HUES6 (cell line): ENCODE results near the gene RARRES2.
"Not testable (repeated sequence)": the region's sequence is repeated elsewhere in the genome, so short reads cannot be mapped to it uniquely, and the experiment has no call there.

Experiments used
- H3K27ac ChIP-seq: 2 replicates; pipeline ENCODE4 v1.7.0; 2013; ENCODE audit warnings: low read depth, mild to moderate bottlenecking, low read length, inconsistent platforms
- H3K27me3 ChIP-seq: 2 replicates; pipeline ENCODE4 v1.6.1; 2013; ENCODE audit warnings: low read length; ENCODE audit not compliant: control insufficient read depth, insufficient read depth
- H3K36me3 ChIP-seq: 2 replicates; pipeline ENCODE4 v1.6.1; 2013; ENCODE audit warnings: low read length; ENCODE audit not compliant: control insufficient read depth, insufficient read depth
- H3K4me1 ChIP-seq: 2 replicates; pipeline ENCODE4 v1.6.1; 2013; ENCODE audit warnings: low read length; ENCODE audit not compliant: control insufficient read depth, insufficient read depth
- H3K4me3 ChIP-seq: 2 replicates; pipeline ENCODE4 v1.5.1; 2013; ENCODE audit warnings: low read depth, low read length
- H3K9ac ChIP-seq: one replicate; pipeline ENCODE4 v1.6.1; 2013; ENCODE audit warnings: mild to moderate bottlenecking, low read length
- H3K9me3 ChIP-seq: 2 replicates; pipeline ENCODE4 v1.6.1; 2013; ENCODE audit warnings: low read depth, low read length; ENCODE audit not compliant: control insufficient read depth, insufficient read depth

Gene RARRES2

DNA sequence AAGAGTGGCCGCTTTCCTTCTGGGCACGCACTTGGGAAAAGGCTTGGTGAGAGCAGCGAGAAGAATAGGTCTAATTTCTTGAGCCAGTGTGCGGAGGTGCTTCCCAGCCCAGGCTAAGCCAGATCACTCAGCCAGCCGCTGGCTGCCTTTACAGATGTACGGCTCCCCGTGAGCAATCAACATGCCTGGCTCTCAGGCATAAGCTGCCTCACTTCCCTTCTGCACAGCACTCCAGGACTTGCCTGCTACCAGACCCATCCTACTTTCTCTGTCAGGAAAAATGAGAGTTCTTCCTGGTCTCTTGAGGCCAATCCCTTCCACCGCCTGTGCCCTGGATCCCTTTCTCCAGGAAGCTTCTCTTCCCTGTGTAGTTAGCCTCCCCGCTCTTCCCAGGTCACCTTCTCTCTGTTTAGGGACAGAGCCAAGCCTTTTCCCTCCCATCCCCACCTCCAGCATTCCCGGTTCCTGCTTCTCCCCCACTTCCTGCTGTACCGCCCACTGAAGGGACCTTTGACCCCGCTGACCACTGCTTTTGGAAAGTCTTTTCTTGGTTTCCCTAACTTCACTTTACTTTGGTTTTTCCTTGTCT, 17.0 kb downstream of the RARRES2 start:
- peaks cover 29% of the 10 kb centered on the region for H3K4me1 ChIP-seq
- no peaks in the 10 kb centered on the region for H3K9me3 ChIP-seq
- H3K27me3 ChIP-seq, result no peaks in the 10 kb centered on the region
- peak overlapping the region; percentile 85 for H3K4me3 ChIP-seq
- H3K36me3 ChIP-seq, result peaks cover 48% of the 10 kb centered on the region
- H3K27ac ChIP-seq, result no peak overlapping the region
- H3K9ac ChIP-seq, result peak overlapping the region; percentile 88

DNA sequence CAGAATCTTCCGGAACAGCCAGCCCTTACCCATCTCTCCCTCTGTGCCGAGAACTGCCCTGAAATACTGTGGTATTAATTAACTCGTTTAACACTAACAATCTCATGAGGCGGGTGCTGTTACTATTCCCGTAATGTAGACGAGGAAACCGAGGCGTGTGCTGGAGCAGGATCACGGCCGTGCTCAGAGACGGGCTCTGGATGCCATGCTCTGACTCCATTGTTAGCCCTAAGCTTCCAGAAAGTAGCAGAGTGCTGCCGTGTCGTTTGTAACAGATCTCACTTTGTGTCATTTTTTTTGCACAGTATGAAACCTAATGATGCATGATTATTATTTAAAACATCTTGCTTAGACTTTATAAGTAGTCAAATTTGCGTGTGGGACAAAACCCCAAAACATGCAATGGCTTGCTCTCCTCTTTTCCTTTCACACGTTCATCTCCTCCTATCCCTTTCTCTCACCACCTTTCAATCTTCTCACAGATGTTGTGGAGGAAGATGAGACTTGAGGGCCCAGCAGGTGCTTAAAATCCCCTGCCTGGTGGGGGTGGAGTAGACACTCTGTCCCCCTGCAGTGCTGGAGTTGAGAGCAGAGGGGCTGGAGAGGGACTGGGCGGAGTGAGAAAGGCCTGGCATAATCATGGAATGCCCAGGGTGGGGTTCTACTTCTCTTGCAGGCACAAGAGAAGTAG, 17.6 kb downstream of the RARRES2 start:
- peaks cover 23% of the 10 kb centered on the region for H3K4me1 ChIP-seq
- H3K27me3 ChIP-seq, result no peaks in the 10 kb centered on the region
- H3K4me3 ChIP-seq, result peak overlapping the region; percentile 85
- peak overlapping the region; percentile 88 for H3K9ac ChIP-seq
- H3K27ac ChIP-seq, result peak overlapping the region; percentile 67; the same call in 1 of the 2 replicates
- no peaks in the 10 kb centered on the region for H3K9me3 ChIP-seq
- peaks cover 42% of the 10 kb centered on the region for H3K36me3 ChIP-seq

DNA sequence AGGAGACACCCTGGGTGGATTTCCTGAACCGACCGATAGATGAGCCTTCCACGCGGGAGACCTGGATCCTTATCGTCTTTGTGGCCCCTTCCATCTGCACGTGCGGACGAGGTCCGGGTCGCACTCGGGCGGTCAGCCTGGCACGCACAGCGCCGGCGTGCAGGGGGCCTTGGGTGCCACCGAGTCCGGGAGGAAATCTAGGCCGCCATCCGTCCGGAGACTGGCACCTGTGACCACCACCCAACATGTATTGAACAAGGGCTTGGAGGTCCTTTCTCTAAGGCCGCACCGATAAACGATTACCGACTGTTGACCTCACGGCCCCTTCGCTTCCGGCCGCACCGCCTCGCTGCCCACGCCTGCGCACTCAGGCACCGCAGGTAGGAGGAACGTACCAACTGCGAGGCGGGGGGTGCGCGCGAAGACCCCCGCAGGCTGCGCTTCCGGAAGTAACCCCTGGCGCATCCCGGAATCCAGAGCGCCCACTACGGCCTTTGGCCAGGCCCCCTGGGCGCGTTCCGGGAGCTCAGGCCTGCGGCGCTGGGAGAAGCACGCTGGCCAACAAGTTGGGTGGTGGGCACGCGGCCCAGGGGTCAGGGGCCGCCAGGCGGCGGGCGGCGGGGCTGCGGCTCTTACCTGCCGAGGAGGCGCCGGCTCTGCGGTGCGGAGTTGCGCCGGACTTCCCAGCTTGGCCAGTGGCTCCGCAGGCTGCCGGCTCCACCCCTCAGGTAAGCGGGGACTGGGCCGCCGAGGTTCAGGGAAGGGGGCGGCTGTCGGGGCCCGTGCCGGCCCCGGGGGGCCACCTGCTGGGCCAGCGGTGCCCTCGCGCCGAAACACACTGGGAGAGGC, 18.4 kb downstream of the RARRES2 start, which contains the start of the genes ACTR3C and LRRC61:
Gene ACTR3C (minus strand): TSS at position 713 of the 849 bp plus-strand sequence. CDS start 28,249 bp downstream, outside the sequence.
Gene LRRC61 (plus strand): TSS at position 523 of the 849 bp plus-strand sequence. CDS start 13,507 bp downstream, outside the sequence.
- peaks cover 34% of the 10 kb centered on the region for H3K36me3 ChIP-seq
- H3K9ac ChIP-seq, result peak within 1 kb of the TSS; percentile 88

DNA sequence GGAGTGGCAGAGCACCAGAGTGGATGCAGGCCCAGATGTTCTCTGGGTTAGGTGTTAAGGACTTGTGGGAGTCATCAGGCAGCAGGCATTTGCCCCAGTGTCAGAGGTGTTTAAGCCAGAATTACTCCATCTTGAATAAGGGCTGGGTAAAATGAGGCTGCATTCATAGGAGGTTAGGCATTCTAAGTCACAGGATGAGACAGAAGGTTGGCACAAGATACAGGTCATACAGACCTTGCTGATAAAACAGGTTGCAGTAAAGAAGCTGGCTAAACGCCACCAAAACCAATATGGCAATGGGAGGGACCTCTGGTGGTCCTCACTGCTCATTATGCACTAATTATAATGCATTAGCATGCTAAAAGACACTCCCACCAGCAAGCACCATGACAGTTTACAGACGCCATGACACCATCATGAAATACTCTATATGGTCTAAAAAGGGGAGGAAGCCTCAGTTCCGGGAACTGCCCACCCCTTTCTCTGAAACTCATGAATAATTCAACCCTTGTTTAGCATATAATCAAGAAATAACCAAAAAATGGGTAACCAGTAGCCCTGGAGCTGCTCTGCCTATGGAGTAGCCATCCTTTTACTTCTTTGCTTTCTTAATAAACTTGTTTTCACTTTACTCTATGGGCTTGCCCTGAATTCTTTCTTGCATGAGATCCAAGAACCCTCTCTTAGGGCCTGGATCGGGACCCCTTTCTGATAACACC, 19.2 kb downstream of the RARRES2 start:
- no peaks in the 10 kb centered on the region for H3K27me3 ChIP-seq
- H3K27ac ChIP-seq, result peak overlapping the region; percentile 67; the same call in 1 of the 2 replicates
- peaks cover 31% of the 10 kb centered on the region for H3K4me1 ChIP-seq
- peaks cover 26% of the 10 kb centered on the region for H3K36me3 ChIP-seq
- no peaks in the 10 kb centered on the region for H3K9me3 ChIP-seq
- peak overlapping the region; percentile 88 for H3K9ac ChIP-seq
- peak overlapping the region; percentile 85 for H3K4me3 ChIP-seq

More for the DNA sequence above, 18.4 kb downstream of the RARRES2 start, which contains the start of the genes ACTR3C and LRRC61:
- peak within 1 kb of the TSS; percentile 67 for H3K27ac ChIP-seq
- H3K4me1 ChIP-seq, result peaks cover 24% of the 10 kb centered on the region
- peak within 1 kb of the TSS; percentile 85 for H3K4me3 ChIP-seq
- no peaks in the 10 kb centered on the region for H3K9me3 ChIP-seq
- H3K27me3 ChIP-seq, result no peaks in the 10 kb centered on the region

DNA sequence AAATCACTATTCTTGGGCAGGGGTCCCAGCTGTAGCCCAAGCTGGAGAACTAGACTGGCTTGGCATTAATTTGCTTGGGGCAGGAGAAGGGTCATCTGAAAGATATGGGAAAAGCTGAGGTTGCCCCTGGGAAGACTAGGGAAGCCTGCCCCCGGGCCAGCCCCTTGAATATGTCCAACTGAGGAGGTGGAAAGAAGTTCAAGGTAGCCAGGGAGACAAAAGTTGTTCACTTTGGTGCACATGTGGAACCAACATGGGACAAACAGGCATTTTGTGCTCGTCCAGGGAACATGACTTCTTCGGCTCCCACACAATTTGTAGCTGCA, 19.7 kb downstream of the RARRES2 start:
- no peak overlapping the region for H3K9ac ChIP-seq
- no peak overlapping the region for H3K4me3 ChIP-seq
- H3K4me1 ChIP-seq, result peaks cover 31% of the 10 kb centered on the region
- H3K9me3 ChIP-seq, result no peaks in the 10 kb centered on the region
- no peak overlapping the region for H3K27ac ChIP-seq
- H3K27me3 ChIP-seq, result no peaks in the 10 kb centered on the region
- H3K36me3 ChIP-seq, result peaks cover 21% of the 10 kb centered on the region

DNA sequence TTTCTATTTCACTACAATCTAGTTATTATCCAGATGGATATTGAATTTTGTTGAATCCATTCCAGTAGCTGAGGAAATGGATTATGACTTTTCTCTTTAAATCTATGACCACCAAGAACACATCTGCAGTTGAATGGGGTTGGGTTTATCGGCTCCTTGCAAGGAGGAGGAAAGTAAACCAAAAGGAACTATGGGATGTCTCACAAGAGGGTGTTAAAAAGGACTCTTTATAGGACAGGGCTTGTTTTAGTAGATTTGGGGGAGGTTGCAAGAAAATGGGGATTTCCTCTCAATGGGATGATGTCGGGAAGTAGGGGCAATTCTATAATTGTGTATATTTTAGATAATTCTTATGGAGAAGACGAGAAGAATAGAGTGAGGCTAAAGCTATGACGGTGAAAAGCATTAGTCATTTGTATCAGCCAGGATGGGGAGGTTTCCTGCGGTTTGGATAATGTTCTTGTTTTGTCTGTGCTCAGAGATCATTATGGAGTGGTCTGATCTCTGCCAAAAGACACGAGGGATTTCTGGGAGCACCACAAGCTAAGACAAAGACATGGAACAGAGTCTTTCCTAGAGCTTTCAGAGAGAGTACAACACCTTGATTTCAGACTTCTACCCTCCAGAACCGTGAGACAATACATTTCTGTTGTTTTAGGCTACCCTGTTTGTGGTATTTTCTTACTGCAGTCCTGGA, 23.5 kb downstream of the RARRES2 start:
- Histone ChIP-seq H3K27me3 (peaks cover 8% of the 10 kb centered on the region), H3K4me3 (no peak overlapping the region), H3K9me3 (no peaks in the 10 kb centered on the region), H3K9ac (no peak overlapping the region), H3K4me1 (peaks cover 30% of the 10 kb centered on the region), H3K27ac (no peak overlapping the region), H3K36me3 (no peaks in the 10 kb centered on the region)

DNA sequence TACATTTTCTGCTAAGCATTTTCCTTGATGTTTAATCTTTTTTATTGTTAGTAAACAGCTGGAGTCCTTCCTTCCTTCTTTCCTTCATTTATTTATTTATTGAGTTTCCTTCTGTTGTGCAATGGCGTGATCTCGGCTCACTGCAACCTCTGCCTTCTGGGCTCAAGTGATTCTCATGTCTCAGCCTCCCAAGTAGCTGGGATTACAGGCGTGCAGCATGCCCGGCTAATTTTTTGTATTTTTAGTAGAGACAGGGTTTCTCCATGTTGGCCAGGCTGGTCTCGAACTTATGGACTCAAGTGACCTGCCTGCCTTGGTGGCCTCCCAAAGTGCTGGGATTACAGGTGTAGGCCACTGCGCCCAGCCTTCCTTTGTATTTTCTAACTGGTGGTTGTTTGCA, 24.4 kb downstream of the RARRES2 start:
- H3K4me3 ChIP-seq, H3K9me3 ChIP-seq, H3K27ac ChIP-seq, H3K9ac ChIP-seq, H3K36me3 ChIP-seq: not testable (repeated sequence)
- Histone ChIP-seq H3K27me3 (peaks cover 14% of the 10 kb centered on the region), H3K4me1 (peaks cover 34% of the 10 kb centered on the region)

DNA sequence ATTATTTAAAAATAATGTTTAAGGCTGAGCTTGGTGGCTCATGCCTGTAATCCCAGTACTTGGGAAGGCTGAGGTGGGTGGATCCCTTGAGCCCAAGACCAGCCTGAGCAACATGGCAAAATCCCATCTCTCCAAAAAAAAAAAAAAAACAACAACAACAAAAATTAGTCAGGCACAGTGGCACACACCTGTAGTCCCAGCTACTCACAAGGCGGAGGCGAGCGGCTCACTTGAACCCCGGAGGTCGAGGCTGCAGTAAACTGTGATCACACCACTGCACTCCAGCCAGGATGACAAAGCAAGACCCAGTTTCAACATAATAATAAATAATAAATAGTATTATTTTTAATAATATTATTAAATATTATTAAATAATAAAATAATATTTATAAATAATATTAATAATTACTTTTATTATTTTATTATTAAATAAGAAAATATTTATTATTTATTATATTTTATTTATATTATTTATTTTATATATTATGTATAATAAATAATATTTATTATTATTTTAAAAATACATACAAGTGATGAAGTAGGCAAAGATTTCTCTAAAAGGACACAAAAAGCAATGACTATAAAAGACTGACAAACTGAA, 26.7 kb downstream of the RARRES2 start:
- H3K36me3 ChIP-seq, result no peaks in the 10 kb centered on the region
- no peaks in the 10 kb centered on the region for H3K9me3 ChIP-seq
- H3K4me3 ChIP-seq, result no peak overlapping the region
- H3K27ac ChIP-seq, result no peak overlapping the region
- H3K27me3 ChIP-seq, result peaks cover 37% of the 10 kb centered on the region
- peaks cover 38% of the 10 kb centered on the region for H3K4me1 ChIP-seq
- H3K9ac ChIP-seq, result no peak overlapping the region

DNA sequence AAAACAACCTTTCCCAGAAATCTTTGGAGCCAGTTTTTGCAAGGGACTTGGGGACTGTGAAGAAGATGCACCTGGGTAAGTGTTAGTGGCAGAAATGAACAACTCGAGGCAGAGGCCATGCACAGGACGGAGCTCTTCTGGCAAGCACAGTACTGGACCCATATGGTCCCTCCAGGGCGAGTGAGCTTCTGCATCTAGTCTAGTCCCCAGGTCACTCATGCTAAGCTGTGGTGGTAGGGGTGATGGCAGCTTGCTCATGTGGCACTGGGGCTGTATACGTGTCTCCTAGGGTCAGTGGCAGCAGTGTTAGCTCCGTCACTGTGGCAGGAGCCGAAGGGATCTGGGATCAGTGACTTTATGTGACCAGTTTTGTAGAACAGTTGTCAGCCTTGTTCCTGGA, 27.6 kb downstream of the RARRES2 start:
- no peak overlapping the region for H3K9ac ChIP-seq

DNA sequence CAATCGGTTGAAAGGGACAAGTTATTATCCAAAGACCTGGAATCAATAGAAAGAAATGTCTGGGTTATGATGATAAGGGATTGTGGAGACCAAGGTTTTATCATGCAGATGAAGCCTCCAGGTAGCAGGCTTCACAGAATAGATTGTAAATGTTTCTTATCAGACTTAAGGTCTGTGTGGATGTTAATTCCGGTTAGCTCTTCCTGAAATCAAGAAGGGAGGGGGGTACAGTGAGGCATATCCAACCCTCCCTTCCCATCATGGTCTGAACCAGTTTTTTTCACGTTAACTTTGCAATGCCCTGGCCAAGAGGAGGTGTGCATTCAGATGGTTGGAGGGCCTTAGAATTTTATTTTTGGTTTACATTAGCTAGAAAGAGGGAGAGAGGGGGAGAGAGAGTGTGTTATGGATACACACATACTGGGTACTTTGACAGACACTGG, 28.0 kb downstream of the RARRES2 start:
- Histone ChIP-seq H3K9ac (no peak overlapping the region), H3K4me1 (peaks cover 38% of the 10 kb centered on the region), H3K27ac (no peak overlapping the region), H3K27me3 (peaks cover 50% of the 10 kb centered on the region), H3K4me3 (no peak overlapping the region), H3K9me3 (no peaks in the 10 kb centered on the region), H3K36me3 (no peaks in the 10 kb centered on the region)

More for the DNA sequence above, 27.6 kb downstream of the RARRES2 start:
- Histone ChIP-seq H3K9me3 (no peaks in the 10 kb centered on the region), H3K36me3 (no peaks in the 10 kb centered on the region), H3K4me3 (no peak overlapping the region), H3K27me3 (peaks cover 45% of the 10 kb centered on the region), H3K4me1 (peaks cover 38% of the 10 kb centered on the region), H3K27ac (no peak overlapping the region)
